Measurements from ENCODE around the gene CRIP1.
A peak's percentile ranks its signal among the peaks of the same experiment; 100 is the strongest.

Gene CRIP1, protein sequence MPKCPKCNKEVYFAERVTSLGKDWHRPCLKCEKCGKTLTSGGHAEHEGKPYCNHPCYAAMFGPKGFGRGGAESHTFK

GRCh38 chr14:105486163-105486973 is at the start of gene CRIP1:
Gene CRIP1, plus strand, starts transcription at chr14:105486886. Its CDS starts 374 bp downstream, at chr14:105487260.
- DNase-seq, result no peak

DNA sequence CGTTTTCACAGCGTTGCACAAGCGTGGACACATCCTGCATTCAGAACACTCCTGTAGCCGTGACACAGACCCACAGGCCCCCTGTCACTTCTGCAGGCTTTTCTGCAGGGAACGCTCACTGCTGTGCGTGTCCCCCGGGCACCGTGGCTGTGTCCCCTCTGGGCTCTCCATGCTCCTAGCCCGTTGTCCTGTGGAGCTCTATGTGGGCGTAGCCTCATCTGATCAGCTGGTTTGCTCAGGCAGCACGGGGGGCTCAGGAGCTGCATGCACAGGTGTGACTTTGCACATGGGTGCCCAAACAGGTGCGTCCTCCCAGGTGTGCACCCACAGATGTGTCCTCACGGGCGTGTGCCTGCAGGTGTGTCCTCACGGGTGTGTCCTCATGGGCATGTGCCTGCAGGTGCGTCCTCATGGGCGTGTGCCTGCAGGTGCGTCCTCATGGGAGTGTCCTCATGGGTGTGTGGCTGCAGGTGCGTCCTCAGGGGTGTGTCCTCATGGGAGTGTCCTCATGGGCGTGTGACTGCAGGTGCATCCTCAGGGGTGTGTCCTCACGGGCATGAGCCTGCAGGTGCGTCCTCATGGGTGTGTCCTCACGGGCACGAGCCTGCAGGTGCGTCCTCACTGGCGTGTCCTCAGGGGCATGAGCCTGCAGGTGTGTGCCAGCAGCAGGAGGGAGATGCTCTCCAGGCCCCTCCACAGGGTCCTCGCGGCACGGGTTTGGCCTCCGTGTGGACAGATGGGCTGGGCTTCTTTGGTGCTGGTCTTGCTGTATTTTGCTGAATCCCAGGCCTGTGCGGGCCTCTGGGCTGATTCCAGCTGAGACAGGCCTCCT is 49.6 kb upstream of the CRIP1 start:
- no peak for DNase-seq

- DNase-seq, result no peak
These were observed 48.8 kb upstream of the CRIP1 start for GRCh38 chr14:105437723-105438500.

DNA sequence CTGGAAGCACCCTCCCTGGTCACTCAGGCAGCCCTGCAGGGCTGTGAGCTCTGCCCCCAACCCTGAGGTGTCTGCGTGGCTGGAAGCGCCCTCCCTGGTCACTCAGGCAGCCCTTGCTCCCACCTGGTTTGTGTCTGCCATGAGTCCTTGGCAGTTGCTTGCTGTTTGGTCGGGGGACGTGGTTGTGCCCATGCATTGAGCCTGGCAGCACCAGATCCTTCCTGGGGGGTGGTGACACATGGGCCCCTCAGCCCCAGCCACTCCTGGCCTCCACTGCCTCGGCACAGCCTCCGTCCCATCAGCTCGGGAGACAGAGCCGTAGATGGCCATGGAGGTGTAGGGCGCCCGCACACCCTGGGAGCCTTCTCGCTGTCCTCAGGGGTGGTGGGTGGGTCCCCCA is 47.5 kb upstream of the CRIP1 start:
- no peak for DNase-seq

DNA sequence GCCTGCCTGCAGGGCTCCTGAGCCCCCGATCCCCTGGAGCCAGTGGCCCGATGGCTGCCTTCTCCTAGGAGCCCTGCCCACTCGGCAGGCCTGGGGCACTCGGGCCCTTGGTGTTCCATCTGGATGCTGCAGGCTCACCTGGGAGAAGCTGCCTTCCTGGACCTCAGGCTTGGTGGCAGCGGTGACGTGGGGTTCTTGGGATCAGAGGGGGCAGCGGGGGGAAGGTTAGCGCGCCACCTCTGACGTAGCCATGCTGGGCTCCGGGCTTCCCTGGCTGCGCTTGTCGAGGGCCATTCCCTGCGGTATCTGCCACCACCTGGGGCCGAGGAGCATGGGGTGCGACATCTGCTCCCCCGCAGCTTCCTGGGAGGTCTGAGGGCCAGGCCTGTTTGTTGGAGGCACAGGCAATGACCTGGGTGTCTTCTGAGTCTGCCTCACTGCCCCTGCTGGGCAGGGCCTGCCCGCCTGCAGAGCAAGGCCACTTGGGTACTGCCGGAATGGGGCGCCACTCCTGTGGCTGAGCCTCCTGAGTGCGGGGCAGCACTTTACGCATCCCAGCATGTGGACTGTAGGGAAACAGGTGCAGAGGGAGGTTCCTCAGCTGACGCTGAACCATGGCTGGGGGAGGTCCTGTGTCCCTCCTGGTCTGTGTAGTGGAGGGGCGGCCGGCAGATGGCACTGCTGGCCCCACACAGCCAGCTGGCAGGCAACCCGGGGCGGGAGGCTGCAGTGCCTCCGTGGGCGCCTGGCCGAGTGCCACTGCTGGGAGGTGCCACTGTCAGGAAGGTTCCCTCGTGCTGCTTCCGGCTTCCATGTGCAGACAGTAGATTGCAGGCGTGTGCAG is 46.8 kb upstream of the CRIP1 start:
- no peak for DNase-seq

- no peak for DNase-seq
These were observed 46.2 kb upstream of the CRIP1 start for GRCh38 chr14:105440554-105440900.

DNA sequence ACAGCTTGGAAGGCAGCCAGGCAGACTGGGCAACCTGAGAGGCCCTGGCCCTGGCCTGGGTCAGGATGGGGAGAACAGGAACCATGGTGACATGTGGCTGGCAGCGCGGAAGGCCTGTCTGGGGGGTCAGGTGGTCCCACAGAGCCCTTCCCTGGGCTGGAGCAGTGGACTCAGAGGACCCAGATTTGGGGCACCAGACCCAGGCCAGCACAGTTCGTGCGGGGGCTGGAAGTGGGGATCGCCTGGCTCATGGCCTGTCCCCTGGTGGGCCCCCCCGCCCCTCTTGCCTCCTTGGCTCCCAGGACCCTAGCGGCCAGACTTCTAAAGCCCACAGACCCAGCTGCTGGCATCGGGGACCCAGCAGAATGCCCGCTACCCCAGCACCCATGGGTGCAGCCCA is 45.7 kb upstream of the CRIP1 start:
- no peak for DNase-seq

DNA sequence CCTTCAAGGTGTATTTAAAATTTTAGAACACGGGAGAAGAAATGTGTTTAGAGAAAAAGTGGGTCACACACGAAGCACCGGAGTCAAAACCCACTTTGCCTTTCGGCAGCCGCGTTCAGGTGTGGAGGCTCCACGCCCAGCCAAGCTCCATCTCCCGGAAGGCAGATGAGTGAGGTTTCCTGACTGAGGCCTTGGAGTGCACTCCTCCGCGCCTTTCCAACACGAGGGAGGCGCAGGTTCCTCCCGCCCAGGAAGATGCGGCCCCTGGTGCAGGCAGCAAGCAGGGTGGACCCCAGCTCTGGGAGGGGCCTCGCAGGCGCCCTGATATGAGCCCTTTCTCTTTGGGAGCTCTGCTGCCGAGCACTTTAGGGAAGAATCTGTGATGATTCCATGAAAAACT is 44.6 kb upstream of the CRIP1 start:
- no peak for DNase-seq

GRCh38 chr14:105442834-105443233 is 43.9 kb upstream of the CRIP1 start:
- no peak for DNase-seq

GRCh38 chr14:105444859-105445258 is 41.8 kb upstream of the CRIP1 start:
- DNase-seq, result no peak

DNA sequence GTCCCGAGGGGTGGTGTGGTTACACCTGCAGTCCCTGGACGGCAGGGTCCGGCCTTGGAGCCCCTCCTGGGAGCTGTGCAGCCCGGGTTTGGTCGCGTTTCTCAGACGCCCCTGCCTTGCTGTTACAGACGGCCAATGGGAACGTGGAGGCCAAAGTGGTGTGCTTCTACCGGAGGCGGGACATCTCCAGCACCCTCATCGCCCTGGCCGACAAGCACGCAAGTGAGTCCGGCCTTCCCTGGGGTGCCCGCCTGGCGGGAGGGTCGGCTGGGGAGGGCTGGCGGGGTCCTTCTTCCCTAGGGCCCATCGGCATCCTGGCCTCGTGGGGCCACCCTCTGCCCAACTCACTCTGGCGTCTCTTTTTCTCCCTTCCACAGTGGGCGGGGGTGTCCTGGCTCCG is 41.4 kb upstream of the CRIP1 start:
- DNase-seq, result no peak

DNA sequence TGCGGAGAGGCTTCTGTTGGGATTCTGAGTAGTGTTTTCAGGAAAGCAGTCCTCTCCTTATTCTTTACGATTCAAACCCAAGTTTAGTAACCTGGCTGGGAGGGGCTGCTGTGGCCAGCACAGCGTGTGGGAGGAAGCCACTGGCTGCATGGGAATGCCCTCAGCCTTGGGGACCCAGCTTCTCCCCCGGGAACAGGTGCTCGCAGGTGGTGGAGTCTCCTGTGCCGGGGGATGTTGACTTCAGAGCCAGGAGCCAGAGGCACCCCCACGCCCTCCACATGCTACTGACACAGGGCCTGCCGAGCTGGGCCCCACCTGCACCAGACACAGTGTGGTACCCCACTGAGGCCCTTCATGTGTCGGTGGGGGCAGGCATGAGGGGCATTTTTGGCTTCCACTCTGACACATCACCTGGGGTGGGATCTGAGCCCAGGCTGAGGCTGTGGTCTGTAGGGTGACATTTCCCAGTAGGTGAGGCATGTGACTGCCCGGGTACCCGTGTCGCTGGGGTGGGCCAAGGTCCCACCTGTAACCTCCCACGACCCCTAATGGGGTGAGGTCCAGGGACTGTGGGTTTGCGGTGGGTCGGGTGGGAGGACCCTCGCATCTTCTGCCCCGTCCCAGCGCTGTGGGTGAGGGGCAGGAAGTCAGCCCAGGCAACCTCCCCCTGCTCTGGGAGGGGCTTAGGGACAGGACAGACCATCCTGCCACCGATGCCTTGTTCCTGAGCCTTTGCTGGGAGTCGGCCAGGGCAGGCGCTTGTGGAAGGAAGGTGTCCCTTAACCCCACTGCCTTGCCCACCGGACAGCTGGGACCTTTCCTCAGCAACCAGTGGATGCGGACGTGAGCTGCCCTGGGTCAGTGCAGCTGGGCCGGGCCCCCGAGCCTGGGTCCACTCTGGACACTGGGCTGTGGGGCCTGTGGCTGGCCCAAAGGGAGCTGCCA is 40.5 kb upstream of the CRIP1 start:
- DNase-seq, result no peak

DNA sequence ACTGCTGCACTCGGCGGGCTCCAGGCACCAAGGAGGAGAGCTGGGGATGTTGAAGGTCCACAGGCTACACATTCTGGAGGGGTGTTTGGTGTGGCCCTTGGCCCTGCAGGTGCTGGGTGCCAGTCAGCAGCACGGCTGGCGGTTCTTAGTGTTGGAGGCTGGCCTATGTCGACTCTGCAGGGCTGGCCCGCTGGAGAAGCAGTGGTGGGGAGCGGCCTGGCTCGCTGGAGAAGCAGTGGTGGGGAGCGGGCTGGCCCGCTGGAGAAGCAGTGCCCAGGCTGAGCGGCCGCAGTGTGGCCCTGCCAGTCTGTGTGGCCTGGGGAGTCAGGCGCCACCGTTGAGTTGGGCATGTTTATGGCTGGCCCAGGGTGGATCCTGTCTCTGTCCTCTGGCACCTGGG is 39.7 kb upstream of the CRIP1 start:
- DNase-seq, result no peak

- no peak for DNase-seq
These were observed 38.7 kb upstream of the CRIP1 start for GRCh38 chr14:105447651-105448640.

GRCh38 chr14:105448706-105449111 is 38.0 kb upstream of the CRIP1 start:
- DNase-seq, result peak; percentile 70

DNA sequence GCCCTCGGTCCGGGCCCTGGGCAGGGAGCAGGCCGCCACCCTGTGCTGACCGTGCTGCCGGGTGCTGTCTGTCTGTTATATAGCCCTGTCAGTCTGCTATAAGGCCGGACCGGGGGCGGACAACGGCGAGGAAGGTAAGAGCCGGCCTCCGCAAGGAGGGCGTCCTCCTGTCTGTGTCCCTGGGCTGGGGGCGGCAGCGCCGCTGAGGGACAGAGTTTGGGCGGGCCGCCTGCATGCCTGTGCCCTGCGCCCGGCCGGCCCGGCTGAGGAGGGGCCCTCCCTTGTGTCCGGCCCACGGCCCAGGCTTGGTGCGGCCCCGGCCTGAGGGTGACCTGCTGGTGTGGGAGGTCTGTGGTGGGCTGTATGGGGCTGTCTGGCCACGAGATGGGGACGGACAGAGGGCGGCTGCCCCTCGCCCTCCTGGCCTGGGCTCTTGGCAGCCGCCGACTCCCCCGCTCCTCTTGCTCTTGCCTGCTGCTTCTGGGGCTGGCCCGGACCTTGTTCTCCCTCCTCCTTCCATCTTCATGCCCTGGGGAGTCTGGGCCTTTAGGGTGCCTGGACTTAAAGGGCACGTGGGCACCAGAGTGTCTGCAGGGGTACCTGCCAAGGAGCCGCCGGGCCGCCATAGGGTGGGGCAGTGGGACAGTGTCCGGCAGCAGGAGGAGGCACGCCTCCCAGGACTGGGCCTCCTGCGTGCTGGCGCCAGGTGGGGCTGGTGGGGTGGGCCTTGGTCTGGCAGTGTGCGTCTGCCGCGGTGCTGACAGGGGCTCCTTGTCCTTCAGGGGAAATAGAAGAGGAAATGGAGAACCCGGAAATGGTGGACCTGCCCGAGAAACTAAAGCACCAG is 37.2 kb upstream of the CRIP1 start:
- no peak for DNase-seq

GRCh38 chr14:105450123-105450505 is 36.6 kb upstream of the CRIP1 start:
- DNase-seq, result no peak

GRCh38 chr14:105450864-105451720 is 35.6 kb upstream of the CRIP1 start:
- no peak for DNase-seq
